ENCODE data around the gene SLC46A1.

DNA sequence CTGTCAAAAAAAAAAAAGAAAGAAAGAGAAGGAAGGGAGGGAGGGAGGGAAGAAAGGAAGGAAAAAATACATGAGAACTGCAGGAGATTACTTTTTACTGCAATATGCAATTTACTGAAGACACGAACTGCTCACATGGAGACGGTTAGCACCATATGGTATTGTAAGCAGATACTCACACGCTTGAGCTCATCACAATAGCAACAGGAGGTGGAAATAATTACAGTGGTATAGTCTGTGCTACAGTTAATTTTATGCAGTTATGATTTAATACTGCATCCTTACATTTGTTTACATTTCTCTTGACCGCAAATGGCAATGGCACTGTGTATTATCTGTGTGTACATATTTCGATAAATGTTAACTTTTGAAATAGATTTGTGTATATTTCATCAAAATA lies 21.4 kb upstream of the SLC46A1 start:
- TF ChIP-seq, protein P1, sequence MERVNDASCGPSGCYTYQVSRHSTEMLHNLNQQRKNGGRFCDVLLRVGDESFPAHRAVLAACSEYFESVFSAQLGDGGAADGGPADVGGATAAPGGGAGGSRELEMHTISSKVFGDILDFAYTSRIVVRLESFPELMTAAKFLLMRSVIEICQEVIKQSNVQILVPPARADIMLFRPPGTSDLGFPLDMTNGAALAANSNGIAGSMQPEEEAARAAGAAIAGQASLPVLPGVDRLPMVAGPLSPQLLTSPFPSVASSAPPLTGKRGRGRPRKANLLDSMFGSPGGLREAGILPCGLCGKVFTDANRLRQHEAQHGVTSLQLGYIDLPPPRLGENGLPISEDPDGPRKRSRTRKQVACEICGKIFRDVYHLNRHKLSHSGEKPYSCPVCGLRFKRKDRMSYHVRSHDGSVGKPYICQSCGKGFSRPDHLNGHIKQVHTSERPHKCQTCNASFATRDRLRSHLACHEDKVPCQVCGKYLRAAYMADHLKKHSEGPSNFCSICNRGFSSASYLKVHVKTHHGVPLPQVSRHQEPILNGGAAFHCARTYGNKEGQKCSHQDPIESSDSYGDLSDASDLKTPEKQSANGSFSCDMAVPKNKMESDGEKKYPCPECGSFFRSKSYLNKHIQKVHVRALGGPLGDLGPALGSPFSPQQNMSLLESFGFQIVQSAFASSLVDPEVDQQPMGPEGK (CRISPR knock-in tag; IDR thresholded peaks at IDR 0.05; ENCODE audit: borderline replicate concordance) = no peak
- TF ChIP-seq ARNTL (CRISPR knock-in tag; IDR thresholded peaks at IDR 0.05; ENCODE audit: borderline replicate concordance, low read depth) (no peak), ESRRG (CRISPR knock-in tag; IDR thresholded peaks at IDR 0.05) (no peak), ZNF565 (CRISPR knock-in tag; conservative IDR thresholded peaks at IDR 0.05; ENCODE audit: low read depth) (no peak), SNAI2 (CRISPR knock-in tag; IDR thresholded peaks at IDR 0.05) (no peak), ZFP3 (CRISPR knock-in tag; IDR thresholded peaks at IDR 0.05) (no peak), ZC3H10 (CRISPR knock-in tag; IDR thresholded peaks at IDR 0.05) (no peak), TCF4 (CRISPR knock-in tag; IDR thresholded peaks at IDR 0.05; ENCODE audit: borderline replicate concordance) (no peak)
- TF ChIP-seq, protein P2, sequence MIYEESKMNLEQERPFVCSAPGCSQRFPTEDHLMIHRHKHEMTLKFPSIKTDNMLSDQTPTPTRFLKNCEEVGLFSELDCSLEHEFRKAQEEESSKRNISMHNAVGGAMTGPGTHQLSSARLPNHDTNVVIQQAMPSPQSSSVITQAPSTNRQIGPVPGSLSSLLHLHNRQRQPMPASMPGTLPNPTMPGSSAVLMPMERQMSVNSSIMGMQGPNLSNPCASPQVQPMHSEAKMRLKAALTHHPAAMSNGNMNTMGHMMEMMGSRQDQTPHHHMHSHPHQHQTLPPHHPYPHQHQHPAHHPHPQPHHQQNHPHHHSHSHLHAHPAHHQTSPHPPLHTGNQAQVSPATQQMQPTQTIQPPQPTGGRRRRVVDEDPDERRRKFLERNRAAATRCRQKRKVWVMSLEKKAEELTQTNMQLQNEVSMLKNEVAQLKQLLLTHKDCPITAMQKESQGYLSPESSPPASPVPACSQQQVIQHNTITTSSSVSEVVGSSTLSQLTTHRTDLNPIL (CRISPR knock-in tag; IDR thresholded peaks at IDR 0.05; ENCODE audit: low read depth) = no peak

Data from SK-N-SH treated with all-trans-retinoic acid at 6 μM for 48 hours (cell line).